ENCODE data around the gene TOGARAM2.
"Not testable (repeated sequence)": the region's sequence is repeated elsewhere in the genome, so short reads cannot be mapped to it uniquely, and the experiment has no call there.

The TOGARAM2 gene

DNA sequence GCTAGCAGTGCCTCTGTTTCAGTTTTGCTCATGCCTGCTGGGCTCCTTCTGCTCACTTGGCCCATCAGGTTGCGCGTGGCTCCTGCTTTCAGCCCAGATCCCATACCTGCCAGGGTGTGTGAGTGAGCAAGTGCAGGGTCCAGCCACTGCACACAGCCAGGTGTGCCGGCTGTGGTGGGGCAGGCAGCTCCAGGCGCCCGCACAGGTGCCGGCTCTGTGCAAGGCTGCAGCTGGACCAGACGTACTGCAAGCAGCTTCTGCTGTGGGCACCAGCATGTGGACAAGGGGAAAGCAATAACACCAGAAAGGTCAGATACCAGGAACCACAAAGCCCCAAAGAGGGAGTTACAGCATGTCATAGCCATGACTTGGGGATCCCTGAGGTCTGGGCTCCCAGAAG is 98.8 kb downstream of the TOGARAM2 start:
- no peak for DNase-seq

- DNase-seq: no peak
These were observed 100.0 kb downstream of the TOGARAM2 start for GRCh38 chr2:29080886-29081743.

DNA sequence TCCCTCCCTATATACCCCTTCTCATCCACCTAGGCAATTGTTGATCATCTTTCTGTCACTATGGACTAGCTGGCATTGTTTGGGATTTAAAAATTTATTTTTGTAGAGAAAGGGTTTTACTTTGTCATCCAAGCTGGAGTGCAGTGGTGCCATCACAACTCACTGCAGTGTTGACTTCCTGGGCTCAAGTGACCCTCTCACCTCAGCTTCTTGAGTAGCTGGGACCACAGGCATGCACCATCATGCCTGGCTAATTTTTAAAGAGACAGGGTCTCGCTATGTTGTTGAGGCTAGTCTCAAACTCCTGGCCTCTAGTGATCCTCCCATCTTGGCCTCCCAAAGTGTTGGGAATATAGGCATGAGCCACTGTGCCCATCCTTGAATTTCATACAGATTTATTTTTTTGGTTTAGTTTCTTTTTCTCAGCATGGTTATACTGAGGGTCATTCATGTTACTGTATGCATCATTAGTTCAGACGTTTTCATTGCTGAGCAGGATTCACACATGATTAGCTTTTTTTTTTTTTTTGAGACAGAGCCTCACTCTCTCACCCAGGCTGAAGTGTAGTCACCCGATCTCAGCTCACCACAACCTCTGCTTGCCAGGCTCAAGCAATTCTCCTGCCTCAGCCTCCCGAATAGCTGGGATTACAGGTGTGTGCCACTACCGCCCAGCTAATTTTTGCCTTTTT is 101.9 kb downstream of the TOGARAM2 start:
- DNase-seq: no peak

- no peak for DNase-seq
These were observed 103.5 kb downstream of the TOGARAM2 start for GRCh38 chr2:29084554-29084953.

GRCh38 chr2:29090311-29090710 is 109.2 kb downstream of the TOGARAM2 start:
- not testable (repeated sequence) for DNase-seq

DNA sequence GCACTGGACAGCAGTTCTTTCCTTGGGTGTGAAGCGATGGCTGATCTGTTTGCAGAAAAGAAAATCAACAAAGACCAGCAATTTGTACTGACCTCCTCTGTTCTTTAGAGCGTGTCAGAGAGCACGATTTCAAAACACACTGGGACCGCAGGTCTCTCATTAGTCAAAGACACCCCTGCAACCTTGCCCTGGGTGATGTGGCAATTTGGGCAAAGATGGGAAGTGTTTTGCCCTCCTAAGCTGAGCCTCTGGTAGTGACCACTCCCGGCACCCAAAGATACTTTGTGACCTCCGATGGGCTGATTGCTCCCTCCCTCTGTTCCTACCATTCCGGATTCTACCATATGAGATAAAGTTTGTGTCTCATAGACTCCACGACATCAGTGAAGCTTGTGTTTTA is 115.9 kb downstream of the TOGARAM2 start:
- no peak for DNase-seq

DNA sequence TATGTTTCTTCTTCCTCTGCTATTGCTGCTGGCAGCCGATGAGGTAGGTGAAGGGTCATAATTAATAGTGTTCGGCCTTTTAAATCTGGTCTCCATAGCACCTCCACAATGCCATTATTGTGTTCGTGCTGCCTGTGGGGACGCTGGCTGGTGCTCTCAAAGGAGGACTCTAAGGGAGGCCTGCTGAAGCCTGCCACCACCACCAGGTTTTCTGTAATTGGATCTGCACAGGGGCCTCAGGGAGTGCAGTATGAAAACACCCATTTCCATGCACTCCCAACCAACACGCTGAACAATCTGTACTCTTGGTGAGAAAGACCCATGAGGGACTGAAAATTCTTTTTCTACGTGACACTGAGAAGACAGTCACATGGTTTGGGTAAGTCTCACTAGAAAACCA is 116.5 kb downstream of the TOGARAM2 start:
- DNase-seq: no peak

- no peak for DNase-seq
These were observed 119.5 kb downstream of the TOGARAM2 start for GRCh38 chr2:29100564-29100963.

Data from NCI-H2029 (cell line).